Stimulated activated naive CD4-positive, alpha-beta T cell treated with Interleukin-2 at 50 U/mL for 16 hours (primary cell): ENCODE results near the gene DNM3.

ENCODE experiments used
- DNase-seq: peaks from one replicate; lab custom pipeline; 2025; lab: John Stamatoyannopoulos, UW

The DNM3 gene

DNA sequence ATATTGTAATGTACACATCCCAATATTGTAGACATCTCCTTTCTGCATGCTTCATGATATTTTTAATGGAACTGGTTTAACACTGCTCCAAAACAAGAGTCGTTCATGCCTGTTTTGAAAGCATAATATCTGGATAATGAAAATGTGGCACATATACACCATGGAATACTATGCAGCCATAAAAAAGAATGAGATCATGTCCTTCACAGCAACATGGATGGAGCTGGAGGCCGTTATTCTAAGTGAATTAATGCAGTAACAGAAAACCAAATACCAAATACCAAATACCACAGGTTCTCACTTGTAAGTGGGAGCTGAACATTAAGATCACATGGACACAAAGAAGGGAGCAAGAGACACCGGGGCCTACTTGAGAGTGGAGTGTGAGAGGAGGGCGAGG is 487.0 kb downstream of the DNM3 start:
- no peak for DNase-seq

DNA sequence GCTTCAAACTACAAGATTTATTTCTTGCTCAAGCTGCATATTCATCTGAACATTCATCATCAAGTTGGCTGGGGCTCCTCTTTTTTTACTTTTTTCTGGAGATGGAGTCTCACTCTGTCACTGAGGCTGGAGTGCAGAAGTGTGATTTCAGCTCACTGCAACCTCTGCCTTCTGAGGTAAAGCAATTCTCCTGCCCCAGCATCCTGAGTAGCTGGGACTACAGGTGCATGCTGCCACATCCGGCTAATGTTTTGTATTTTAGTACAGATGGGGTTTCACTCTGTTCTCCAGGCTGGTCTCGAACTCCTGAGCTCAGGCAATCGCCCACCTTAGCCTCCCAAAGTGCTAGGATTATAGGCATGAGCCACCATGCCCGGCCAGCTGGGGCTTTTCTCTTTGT is 490.9 kb downstream of the DNM3 start:
- DNase-seq: no peak

DNA sequence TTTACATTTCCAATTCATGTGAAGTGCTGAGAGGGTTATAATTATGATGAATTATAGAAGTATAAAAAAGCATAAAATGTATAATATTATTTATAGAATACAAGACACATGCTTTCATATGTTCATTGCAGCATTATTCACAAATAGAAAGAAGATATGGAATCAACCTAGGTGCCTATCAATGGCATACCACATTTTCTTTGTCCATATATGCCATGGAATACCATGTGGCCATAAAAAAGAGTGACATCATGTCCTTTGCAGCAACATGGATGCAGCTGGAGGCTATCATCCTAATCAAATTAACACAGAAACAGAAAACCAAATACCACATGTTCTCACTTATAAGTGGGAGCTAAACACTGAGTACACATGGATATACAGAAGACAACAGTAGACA is 494.1 kb downstream of the DNM3 start:
- no peak for DNase-seq

DNA sequence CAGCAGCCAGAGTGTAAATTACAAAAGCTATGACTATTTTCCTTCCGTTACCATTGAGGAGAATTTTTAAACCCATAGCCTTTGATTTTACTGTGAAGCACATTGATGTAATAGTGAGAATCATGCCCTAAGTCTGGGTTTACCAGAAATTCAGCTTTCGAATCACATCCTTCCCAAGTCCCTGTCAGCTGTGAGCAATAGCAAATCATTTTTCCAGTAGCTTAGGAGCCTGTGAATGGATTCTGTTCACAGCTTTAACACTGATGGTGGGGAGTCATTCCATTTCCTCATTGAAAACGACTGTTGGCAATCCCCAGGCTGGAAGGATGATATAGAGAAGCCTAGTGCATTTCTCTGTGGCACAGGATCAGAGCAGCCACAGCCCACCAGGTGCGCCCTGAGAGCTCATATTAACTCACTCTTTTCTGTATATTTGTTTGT is 497.0 kb downstream of the DNM3 start:
- DNase-seq: peak; percentile 39

DNA sequence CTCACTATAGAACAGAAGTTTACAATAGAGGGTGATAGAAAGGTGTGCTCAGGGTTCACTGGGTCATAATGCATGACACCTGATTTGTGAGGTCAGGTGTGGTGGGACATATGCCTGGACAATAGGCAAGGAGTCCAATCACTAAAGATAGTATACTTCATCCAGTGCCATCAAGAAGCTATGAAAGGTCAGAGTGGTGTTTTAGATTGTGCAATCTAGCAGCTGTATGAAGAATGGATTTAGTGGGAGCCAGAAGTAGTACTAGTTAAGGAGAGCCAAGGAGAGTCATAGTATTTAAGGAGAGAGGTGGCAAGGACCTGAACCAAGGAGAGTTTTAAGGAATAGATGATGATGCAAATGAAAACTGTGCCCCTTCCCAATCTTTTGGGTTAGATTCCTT is 498.5 kb downstream of the DNM3 start:
- no peak for DNase-seq

DNA sequence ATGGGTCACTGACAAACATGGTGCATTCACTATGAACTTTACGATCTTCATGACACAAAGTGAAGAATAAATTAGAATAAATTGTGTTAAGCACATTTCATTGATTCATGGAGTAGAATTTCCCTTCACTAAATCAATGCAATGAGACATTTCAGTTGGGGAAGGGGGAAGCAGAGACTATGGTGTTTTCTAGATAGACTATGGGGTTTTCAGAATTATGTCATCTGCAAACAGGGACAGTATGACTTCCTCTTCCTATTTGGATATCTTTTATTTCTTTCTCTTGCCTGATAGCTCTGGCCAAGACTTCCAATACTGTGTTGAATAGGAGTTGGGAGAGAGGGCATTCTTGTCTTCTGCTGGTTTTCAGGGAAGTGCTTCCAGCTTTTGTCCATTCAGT is 499.2 kb downstream of the DNM3 start:
- no peak for DNase-seq

DNA sequence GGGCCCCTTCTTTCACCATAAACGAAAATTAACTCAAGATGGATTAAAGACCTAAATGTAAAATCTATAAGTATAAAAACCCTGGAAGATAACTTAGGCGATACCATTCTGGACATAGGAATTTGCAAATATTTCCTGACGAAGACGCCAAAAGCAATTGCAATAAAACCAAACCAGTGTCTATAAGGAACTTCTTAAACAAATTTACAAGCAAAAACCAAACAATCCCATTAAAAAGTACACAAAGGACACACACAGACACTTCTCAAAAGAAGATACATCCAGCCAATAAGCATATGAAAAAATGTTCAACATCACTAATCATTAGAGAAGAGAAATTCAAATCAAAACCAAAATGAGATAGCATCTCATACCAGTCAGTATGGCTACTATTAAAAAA is 500.4 kb downstream of the DNM3 start:
- DNase-seq: no peak

DNA sequence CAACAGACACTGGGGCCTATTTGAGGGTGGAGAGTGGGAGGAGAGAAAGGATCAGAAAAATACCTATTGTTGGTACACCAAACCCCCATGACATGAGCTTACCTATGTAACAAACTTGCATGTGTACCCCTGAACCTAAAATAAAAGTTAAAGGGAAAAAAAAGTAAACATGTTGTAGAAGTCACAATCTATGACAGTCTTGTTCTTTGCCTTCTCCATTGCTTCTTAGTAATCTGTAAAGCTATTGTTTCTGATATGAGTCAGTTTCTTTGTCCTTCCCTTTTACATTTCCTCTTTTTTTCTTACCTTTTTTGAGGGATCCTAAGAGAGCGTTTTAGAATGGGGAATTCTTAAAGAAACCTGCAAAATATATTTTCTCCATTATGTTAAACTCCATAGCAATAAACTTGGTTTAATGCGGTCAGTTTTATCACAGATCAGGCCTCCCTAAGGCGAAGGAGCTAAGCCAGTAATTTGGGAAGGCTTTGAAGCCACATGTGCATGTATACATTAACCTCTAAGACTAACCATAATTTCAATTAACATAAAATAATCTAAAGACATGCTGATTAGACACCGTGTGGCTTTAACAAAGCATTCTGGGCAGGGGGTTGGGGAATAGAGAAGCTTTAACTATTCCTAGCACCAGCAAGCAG is 501.4 kb downstream of the DNM3 start:
- DNase-seq: no peak

DNA sequence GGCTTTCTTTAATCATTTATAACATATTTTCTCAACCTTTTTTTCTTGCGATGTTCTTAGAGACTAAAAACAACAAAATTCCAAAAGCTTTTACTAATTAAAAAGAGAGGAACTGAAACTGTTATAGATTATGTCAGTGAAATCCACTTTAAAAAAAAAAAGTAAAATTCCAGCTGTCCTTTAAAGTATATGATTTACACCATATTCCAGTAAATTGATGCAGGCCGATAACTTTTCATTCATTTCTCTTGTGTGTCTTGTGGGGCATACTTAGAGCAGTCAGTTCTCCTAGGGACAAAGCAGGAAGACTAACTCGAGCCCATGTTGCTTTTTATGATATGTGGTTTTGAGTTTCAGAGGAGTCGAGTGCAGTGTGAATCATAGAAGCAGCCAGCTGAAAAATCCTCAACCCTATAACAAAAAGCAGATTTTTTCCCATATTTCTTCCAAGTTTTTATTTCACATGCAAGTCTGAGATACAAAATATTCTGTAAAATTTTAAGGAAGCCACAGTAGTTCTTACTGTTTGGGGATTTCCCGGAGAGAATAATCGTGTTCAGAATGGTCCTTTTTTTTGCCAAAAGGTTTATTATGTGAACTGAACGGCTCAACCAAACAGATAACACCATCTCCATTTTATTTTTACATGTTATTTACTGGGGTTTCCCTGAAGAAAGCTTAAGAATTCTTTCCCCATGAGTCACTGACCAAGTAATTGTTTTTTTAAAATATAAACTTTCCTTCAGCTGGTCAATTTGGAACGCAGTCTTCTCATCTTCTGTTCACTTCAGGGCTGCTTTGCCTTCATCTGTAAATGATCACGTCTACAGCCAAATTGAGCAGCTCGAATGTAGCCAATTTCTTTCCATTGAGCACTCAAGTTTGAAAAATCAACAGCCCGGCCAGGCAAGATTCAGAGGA is 502.2 kb downstream of the DNM3 start:
- DNase-seq: no peak

DNA sequence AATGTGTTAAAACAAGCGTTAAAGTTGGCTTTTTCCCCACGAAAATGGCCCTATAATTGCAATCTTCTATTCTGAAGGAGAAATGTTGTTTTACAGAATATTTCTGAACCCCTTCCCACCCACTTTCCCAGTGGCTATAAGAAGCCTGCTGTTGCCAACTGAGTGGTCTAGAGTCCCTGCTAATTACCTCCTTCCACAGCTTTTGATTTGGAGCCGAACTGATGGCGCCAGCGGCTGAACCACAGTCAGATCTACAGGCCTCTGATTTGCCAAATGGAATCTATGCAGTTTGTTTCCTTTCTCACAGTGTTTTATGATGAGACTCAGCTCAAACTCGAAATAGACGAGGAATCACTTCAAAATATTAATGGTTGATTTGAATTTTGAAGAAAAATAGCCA is 503.1 kb downstream of the DNM3 start:
- DNase-seq: no peak

DNA sequence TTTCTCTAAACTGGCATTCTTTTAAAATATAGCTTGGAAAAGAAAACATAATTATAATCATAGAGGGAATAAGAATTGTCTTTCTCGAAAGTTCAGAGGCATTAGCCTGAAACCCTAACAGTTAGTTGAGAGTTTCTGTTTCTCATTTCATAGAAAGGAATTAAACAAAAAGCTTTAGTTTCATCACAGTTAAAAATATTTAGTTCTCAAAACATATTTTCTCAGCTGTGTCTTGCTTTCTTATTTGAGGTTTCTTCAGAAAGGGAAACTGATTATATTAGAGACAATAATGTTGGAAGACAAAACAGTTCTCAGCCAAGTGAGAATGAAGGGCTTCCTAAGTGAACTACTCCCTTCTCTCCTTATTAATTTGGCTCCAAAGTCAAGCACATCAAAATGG is 503.8 kb downstream of the DNM3 start:
- no peak for DNase-seq

DNA sequence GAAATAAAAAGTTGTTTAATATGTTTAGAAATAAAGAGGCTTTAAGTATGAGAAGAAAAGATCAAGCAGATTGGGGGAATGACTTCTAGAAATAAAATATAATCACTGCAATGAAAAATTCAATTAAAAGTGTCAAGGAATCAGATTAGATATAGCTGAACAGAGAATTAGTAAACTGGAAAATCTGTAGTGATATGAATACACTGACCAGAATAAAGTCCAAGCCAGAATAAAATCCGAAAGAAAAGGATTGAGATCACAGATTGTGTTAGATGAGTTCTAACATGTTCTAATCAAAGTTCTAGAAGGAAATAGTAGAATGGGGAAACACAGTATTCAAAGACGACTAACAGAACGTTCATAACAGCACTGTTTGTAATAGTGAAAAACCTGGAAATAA is 506.1 kb downstream of the DNM3 start:
- no peak for DNase-seq

DNA sequence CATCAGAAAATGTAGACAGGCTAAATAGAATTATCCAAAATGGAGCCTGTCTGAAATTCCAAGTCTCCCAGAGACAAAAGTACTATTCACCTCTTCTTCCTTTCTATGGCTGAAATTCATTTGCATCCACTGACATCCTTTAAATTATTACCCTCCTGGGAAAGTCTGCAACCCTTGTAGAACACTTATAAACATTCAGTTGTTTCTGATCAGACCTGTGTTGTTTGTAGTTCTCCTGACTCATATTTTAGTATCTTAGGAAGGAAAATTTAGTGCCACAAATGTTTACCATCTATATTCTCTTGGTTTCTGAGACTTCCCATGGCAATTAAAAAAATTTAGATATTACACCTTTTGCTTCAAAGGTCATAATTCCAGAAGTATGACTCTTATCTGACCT is 509.6 kb downstream of the DNM3 start:
- DNase-seq: no peak

DNA sequence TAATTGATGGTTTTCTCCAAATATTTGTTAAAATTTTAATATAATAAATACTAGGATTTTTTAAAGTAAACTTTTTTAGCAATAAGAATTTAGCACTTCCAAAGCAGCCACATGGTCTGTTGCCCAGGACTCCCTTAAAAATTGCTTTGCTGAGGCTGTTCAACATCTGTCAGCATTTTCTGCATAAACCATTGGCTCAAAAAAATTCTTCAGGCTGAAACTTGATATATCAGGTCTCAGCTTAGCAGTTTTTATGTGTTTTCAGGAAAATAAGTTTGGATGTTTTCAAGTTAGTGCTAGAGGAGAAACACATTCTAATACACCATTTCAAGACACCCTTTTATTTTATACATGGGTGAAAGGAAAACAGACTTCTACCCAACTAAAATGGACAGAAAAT is 510.0 kb downstream of the DNM3 start:
- no peak for DNase-seq

DNA sequence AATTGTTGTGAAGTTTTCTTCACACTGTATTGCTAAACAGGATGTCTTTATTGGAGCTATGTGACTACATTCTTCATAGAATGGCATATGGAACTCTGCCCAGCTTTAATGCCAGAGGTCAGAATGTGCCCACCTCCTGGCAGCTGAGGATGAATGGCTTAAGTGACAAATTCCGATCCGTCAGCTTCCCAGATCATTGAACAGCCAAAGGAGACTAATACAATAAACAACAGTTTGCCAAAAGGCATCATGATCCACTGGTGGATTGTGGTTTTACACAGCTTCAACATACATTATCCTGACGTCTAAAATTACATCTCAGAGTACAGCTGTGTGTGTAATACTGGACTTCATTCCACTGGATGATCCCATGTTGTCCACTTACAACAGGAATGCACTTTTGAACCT is 510.5 kb downstream of the DNM3 start:
- no peak for DNase-seq

DNA sequence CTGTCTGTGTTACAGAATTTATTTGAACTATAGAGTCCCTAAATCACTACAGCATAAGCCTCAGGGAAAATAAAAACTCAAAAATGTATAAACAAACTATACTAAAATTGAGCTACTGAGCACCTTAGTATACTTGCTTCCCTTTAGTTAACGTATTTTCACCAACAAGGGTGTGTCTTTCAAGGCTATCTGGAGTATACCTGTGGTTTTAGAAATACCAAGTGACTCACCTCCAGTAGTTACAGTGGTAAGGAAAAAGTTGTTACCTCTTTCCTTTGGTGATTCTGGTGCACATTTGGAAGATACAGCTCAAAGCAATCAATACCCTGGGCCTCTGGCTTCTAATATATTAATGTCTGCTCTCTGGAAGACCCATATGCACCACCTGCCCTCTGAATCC is 511.1 kb downstream of the DNM3 start:
- no peak for DNase-seq

DNA sequence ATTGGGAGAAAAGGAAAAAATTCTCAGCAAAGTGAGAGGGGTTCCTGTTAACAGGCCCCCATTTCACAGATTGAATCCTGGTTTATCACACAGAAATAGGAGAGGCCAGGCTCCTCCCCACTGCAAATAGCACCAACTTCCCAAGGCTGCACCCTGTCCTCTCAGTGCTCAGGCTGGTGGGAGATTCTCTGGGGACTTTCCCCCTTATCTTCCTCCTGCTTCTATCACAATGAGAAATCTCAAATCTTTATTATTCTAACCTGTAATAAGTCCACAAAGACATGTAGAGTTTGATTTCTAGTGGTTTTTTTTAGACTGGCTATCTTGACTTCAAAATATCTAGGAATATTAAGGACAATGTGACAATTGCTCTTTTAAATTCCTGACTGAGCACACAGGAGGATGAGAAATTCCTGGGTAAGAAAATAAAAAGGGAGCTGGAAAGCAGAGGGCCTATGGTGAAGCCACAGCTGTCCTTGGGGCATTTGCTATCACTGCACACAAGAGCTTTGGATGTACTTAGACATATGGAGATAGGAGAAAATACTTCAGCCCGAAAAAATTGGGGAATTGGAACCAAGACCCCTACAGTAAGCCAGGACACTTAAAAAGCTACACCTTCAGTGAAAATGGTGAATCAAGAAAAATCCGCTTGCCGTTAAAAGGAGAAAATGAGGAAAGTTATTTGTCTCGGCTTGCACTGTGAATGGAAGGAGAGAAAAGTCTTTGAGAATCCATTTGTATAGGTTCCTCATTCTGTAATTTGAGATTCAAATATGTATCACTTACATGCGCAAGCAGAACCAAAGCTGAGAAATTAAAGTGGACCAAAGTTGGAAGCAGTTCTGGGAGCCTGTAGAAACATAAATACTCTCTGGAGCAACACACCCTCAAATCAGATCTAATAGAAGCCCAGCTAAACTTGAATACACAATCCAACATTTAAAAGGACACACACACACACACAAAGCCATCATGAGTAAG is 513.3 kb downstream of the DNM3 start:
- no peak for DNase-seq

DNA sequence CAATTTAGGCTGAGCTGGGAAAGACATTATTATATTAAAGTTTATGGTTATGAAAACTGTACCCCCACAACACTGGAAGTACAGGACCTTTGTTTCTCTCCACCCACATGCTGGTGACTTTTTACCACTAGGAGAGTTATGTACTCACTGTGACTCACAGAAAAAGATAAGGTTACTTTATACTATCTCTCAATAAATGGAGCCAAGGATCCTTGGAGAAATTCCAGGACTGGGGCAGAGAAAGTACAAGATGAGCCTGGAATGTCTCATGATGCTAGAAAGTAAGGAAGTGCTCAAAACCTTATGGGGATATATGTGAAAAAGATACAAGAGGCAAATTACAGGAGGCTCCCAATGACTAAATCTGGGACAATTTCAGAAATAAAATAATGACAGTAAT is 515.3 kb downstream of the DNM3 start:
- DNase-seq: no peak

DNA sequence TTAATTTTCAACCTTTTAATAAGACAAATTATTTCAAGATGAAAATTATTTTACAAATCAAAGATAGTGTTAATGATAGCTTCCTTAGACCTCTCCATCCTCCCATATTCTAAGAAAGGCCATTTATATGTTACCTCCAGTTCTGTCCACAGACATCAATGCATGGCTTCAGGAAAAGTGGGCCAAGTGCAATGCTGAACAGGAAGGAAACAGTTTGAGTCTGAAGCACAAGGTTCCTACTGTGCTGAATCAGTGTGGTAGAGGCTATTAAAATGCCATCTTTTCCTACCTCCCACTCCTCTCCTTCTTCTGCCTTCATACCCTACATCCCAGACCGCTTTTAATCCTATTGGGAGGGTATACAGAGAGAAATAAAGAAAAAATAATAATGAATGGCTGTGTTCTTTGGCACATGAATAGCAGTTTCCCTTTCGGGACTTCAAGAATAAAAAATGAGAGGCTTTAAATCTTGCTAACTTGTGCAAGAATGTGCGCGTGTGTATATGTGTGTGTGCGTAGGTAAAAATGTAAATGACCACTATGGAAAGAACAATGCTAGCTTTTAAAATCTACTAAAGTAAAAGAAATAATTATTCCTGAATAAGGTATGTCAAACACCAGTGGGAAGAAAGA is 516.6 kb downstream of the DNM3 start:
- DNase-seq: no peak

DNA sequence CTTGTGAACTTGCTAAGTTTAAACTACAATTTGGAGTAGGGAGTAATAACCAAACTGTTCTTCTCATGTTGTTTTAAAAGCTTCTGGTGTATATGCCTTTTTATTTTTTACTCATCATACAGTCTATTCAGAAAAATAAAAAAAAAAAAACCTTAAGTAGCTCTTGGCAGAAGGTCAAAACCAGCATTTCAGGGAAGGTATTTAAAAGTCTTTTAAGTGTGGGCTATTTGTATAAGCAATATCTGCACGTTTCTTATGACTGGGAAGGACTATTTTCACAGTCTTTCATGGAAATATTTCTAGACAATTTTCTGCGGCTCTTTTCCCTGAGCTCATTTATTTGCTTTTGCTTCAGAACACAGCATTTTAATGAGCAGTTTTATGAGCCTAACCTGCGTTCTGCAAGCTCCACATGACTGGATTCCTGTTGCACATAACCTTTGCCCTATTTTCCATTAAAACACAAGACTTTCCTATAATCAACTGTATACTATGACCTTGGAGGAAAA is 518.2 kb downstream of the DNM3 start:
- no peak for DNase-seq

DNA sequence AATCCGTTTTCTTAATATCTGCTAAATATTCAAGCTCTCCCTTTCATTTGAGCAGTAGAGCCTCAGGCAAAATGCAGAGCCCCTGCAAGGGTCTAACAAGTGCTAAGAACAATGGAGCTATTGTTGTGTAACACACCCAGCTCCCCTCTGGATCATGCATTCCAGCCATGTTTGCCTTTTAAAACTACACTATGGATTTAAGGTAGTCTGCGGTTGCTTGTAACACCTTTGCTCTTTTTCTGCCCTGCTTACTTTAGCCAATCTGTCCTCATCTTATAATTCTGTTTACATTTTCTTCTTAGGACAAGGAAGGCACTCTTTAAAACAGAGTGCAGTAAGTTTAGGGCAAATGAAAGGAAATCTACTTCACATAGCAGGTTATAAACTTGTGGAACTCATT is 519.2 kb downstream of the DNM3 start:
- DNase-seq: no peak

DNA sequence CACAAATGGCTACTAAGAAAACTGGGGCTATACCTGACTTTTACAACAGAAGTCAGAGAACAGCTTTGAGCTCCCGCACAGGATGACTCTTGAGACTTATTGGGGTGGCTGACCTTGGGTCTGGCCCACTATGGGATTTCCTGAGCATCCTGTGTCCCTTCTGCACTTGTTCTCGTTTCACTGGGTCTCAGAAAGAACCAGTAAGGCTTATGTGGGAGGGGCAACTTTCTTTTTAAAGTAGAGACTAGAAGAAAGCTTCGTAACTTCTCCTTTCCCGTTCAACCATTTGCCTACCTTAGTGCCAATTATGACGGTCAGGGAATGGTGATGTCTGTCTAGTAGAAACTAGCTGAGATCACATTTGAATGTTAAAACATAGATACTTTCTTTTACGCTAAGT is 519.7 kb downstream of the DNM3 start:
- no peak for DNase-seq
